Endodermal cell (in vitro differentiated cells): ENCODE results near the gene CCS. TPM values are rescaled to one million over a fixed set of nuclear protein-coding genes. Genes with fewer than 3 reads are reported as not detected.

Experiments
- DNase-seq: peaks from one replicate; pipeline ENCODE4 v3.0.0-alpha.2; 2017
- H3K27ac ChIP-seq: 2 replicates; pipeline ENCODE4 v1.5.1; 2013; ENCODE audit warnings: mild to moderate bottlenecking, low read depth, low read length, moderate library complexity
- H3K27me3 ChIP-seq: 2 replicates; pipeline ENCODE4 v1.6.1; 2013; ENCODE audit warnings: mild to moderate bottlenecking, low read length, moderate library complexity; ENCODE audit not compliant: insufficient read depth, control insufficient read depth, poor library complexity, severe bottlenecking
- H3K36me3 ChIP-seq: 2 replicates; pipeline ENCODE4 v1.7.0; 2013; ENCODE audit warnings: mild to moderate bottlenecking, low read length, moderate library complexity; ENCODE audit not compliant: control insufficient read depth, insufficient read depth
- H3K4me1 ChIP-seq: one replicate; pipeline ENCODE4 v1.7.0; 2013; ENCODE audit warnings: low read length; ENCODE audit not compliant: control insufficient read depth, insufficient read depth
- H3K4me3 ChIP-seq: 2 replicates; pipeline ENCODE4 v1.5.1; 2013; ENCODE audit warnings: mild to moderate bottlenecking, low read length, moderate library complexity
- H3K9ac ChIP-seq: 2 replicates; pipeline ENCODE4 v1.6.1; 2013; ENCODE audit warnings: mild to moderate bottlenecking, low read length, moderate library complexity; ENCODE audit not compliant: poor library complexity, severe bottlenecking; ENCODE audit errors: extremely low read depth
- H3K9me3 ChIP-seq: 2 replicates; pipeline ENCODE4 v1.6.1; 2013; ENCODE audit warnings: mild to moderate bottlenecking, low read length, moderate library complexity; ENCODE audit not compliant: control insufficient read depth
- H3K27ac Mint-ChIP-seq: 2 replicates; pipeline ENCODE4 v1.8.0; 2020; ENCODE audit warnings: mixed read lengths
- H3K27me3 Mint-ChIP-seq: 2 replicates; pipeline ENCODE4 v1.8.0; 2021; ENCODE audit warnings: mild to moderate bottlenecking, mixed read lengths; ENCODE audit not compliant: insufficient read depth
- H3K36me3 Mint-ChIP-seq: 2 replicates; pipeline ENCODE4 v1.8.0; 2020; ENCODE audit warnings: low read depth, mixed read lengths
- H3K4me1 Mint-ChIP-seq: 2 replicates; pipeline ENCODE4 v1.8.0; 2020; ENCODE audit warnings: mixed read lengths
- H3K4me3 Mint-ChIP-seq: 2 replicates; pipeline ENCODE4 v1.8.0; 2020; ENCODE audit warnings: mild to moderate bottlenecking, moderate library complexity, mixed read lengths
- H3K9me3 Mint-ChIP-seq: 2 replicates; pipeline ENCODE4 v1.8.0; 2020; ENCODE audit warnings: mild to moderate bottlenecking, mixed read lengths
- WGBS, 2 experiments: methylation state at CpG; one replicate each; pipeline versions ENCODE4 v1.1.5 to v1.1.7; 2013; ENCODE audit warnings: missing lambda C conversion rate in 2 of 2, mixed read lengths in 1 of 2; ENCODE audit not compliant: insufficient coverage in 1 of 2, insufficient read length in 1 of 2; 5-methylcytosine and 5-hydroxymethylcytosine counted together
- total RNA-seq, 2 donors: library from RNA; stranded (reverse); fragmentation: NEBNext Ultra II Directional in 1 of 2; extraction: Animal tissue kit (Norgen Biotek cat#: 25700) in 1 of 2; gene quantifications; 2 replicates in 1 of 2; 3 replicates in 1 of 2; pipeline ENCODE4 v1.2.1, GENCODE V29; 2021
- TF ChIP-seq, protein P1 (sequence below): fragments of 200-600 bp; sonication (generic); conservative IDR thresholded peaks from 2 replicates; pipeline ENCODE4 v1.5.0; 2021; ENCODE audit warnings: antibody characterized with exemption, mild to moderate bottlenecking

CCS gene
- total RNA-seq, 2 donors from 2014 or later = 62.9 to 64.7 TPM

DNA sequence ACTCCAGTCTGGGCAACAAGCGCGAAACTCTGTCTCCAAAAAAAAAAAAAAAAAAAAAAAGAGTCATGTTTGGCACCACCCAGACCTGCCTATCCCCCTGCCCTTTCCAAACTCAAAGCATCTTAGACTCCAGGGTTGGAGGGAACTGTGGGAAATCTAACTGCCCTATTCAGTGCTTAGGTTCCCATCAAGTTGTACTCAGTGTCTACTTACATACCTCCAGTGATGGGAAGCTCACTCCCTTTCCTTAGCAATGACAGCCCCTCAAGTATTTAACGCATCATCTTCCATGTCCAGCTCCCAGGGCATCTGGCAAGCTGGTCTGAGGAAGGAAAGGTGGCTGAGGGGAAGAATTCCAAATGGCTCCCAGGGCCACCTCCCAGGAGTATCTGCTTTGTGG is 43.3 kb upstream of the CCS start:
- no peaks in the 10 kb centered on the region for H3K9me3 Mint-ChIP-seq
- H3K27ac Mint-ChIP-seq = no peak overlapping the region
- Histone ChIP-seq H3K4me1 (no peaks in the 10 kb centered on the region), H3K4me3 (no peak overlapping the region), H3K9ac (no peak overlapping the region), H3K27me3 (no peaks in the 10 kb centered on the region), H3K36me3 (no peaks in the 10 kb centered on the region), H3K9me3 (no peaks in the 10 kb centered on the region), H3K27ac (no peak overlapping the region)
- H3K27me3 Mint-ChIP-seq = peaks cover 1% of the 10 kb centered on the region
- TF ChIP-seq, protein P1, sequence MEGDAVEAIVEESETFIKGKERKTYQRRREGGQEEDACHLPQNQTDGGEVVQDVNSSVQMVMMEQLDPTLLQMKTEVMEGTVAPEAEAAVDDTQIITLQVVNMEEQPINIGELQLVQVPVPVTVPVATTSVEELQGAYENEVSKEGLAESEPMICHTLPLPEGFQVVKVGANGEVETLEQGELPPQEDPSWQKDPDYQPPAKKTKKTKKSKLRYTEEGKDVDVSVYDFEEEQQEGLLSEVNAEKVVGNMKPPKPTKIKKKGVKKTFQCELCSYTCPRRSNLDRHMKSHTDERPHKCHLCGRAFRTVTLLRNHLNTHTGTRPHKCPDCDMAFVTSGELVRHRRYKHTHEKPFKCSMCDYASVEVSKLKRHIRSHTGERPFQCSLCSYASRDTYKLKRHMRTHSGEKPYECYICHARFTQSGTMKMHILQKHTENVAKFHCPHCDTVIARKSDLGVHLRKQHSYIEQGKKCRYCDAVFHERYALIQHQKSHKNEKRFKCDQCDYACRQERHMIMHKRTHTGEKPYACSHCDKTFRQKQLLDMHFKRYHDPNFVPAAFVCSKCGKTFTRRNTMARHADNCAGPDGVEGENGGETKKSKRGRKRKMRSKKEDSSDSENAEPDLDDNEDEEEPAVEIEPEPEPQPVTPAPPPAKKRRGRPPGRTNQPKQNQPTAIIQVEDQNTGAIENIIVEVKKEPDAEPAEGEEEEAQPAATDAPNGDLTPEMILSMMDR = no peak
- H3K4me1 Mint-ChIP-seq = peaks cover 11% of the 10 kb centered on the region
- DNase-seq = no peak
- no peak overlapping the region for H3K4me3 Mint-ChIP-seq
- no peaks in the 10 kb centered on the region for H3K36me3 Mint-ChIP-seq
- WGBS, 2 experiments = 97% methylated on average over 3 of the region's 3 CpGs; no CpG with 5 or more reads in 1 of the 2 experiments

DNA sequence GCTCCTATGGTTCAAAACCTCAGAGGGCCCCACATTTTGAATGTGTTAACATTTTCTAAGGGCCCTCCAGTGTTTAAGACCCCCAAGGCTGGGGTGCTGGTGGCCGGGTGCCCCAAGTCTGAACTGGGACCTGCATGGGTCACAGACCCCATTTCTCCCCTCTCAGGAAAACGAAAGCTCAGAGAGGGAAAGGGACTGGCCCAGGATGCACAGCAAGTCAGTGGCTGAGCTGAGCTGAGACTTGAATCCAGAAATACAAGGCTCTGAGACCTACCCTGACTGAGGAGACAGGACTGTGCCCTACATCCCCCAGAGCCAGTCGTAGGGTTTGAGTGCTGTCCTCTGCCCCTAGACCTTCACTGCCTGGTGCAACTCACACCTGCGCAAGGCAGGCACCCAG is 42.1 kb upstream of the CCS start:
- H3K4me3 Mint-ChIP-seq = no peak overlapping the region
- TF ChIP-seq, protein P1 = no peak
- no peak overlapping the region for H3K27ac Mint-ChIP-seq
- Histone ChIP-seq H3K36me3 (no peaks in the 10 kb centered on the region), H3K27ac (no peak overlapping the region), H3K27me3 (no peaks in the 10 kb centered on the region), H3K4me1 (no peaks in the 10 kb centered on the region), H3K9ac (no peak overlapping the region), H3K9me3 (no peaks in the 10 kb centered on the region), H3K4me3 (no peak overlapping the region)
- 89 to 100% methylated on average over 2 to 4 of the region's 4 CpGs for WGBS, 2 experiments
- H3K4me1 Mint-ChIP-seq = peaks cover 8% of the 10 kb centered on the region
- H3K27me3 Mint-ChIP-seq = peaks cover 1% of the 10 kb centered on the region
- DNase-seq = no peak
- no peaks in the 10 kb centered on the region for H3K9me3 Mint-ChIP-seq
- no peaks in the 10 kb centered on the region for H3K36me3 Mint-ChIP-seq

DNA sequence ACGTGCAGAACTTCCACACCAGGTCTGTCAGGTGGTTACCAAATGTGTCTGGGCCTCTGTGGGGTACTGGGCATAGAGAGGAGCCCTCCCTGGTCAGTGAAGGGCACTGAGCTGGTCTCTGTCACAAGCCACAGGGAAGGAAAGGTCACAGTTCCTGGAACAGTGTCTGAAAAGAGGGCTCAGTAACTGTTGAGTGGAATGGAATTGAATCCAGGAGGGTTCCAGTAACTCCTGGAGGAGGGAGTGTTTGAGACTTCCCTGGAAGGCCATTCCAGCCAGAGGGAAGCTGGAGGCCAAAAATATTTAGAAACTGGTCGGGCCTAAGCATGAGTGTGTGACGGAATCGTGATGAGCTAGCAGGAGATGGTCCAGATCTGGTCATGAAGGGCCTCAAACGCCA is 38.4 kb upstream of the CCS start:
- Histone ChIP-seq H3K9me3 (no peaks in the 10 kb centered on the region), H3K36me3 (no peaks in the 10 kb centered on the region), H3K4me1 (no peaks in the 10 kb centered on the region), H3K9ac (no peak overlapping the region), H3K27me3 (no peaks in the 10 kb centered on the region), H3K27ac (no peak overlapping the region), H3K4me3 (no peak overlapping the region)
- WGBS, 2 experiments = 91 to 97% methylated on average over 5 of the region's 5 CpGs
- no peaks in the 10 kb centered on the region for H3K4me1 Mint-ChIP-seq
- no peaks in the 10 kb centered on the region for H3K36me3 Mint-ChIP-seq
- peaks cover 11% of the 10 kb centered on the region for H3K27me3 Mint-ChIP-seq
- H3K9me3 Mint-ChIP-seq = no peaks in the 10 kb centered on the region
- TF ChIP-seq, protein P1 = no peak
- no peak for DNase-seq
- H3K27ac Mint-ChIP-seq = peak overlapping the region; percentile 31
- H3K4me3 Mint-ChIP-seq = no peak overlapping the region
